T-cell (primary cell): ENCODE measurements around the gene NMBR. TPM values are rescaled to one million over a fixed set of nuclear protein-coding genes. Genes with fewer than 3 reads are reported as not detected.
"Not testable (repeated sequence)": the region's sequence is repeated elsewhere in the genome, so short reads cannot be mapped to it uniquely, and the experiment has no call there.

Source experiments
- ATAC-seq, 4 experiments: fragments of 200-7000 bp in 3 of 4; fragments of 150-1000 bp in 1 of 4; cut with Tn5 transposase; replicated peaks in 1 of 4; 1 replicate in 3 of 4; 2 replicates in 1 of 4; pipeline ENCODE4 v1.10.0; 2021; ENCODE audit warnings: moderate library complexity in 3 of 4, mild to moderate bottlenecking in 2 of 4, moderate number of reproducible peaks in 1 of 4
- CTCF ChIA-PET, 2 donors: fragments of 300-600 bp; sonication (Branson Sonifier 250); formaldehyde crosslinking; loops; one replicate each; lab custom pipeline; 2022; ENCODE audit warnings: antibody characterized with exemption in 2 of 2; lab: Charles Lee
- POLR2A ChIA-PET, 2 donors: fragments of 300-600 bp; sonication (Branson Sonifier 250); formaldehyde crosslinking; loops; one replicate each; lab custom pipeline; 2022; ENCODE audit warnings: antibody characterized with exemption in 2 of 2; lab: Charles Lee
- DNase-seq, 35 experiments: peaks; one replicate each; pipeline versions ENCODE4 v3.0.0 to v3.0.0-alpha.2; 2013 to 2023
- H3K27ac ChIP-seq: one replicate; pipeline ENCODE4 v1.5.1; 2013; ENCODE audit warnings: low read length
- H3K27me3 ChIP-seq, 2 experiments: replicated peaks in 1 of 2; 1 replicate in 1 of 2; 2 replicates in 1 of 2; pipeline versions ENCODE4 v1.6.1 to v1.7.0; 2013; ENCODE audit warnings: low read length in 1 of 2, mixed read lengths in 1 of 2; ENCODE audit not compliant: control insufficient read depth in 2 of 2, insufficient read depth in 2 of 2; ENCODE audit errors: extremely low read depth in 1 of 2
- H3K36me3 ChIP-seq, 2 donors: 1 replicate in 1 of 2; 2 replicates in 1 of 2; pipeline versions ENCODE4 v1.6.1 to v1.7.0; 2013; ENCODE audit warnings: low read length in 1 of 2; ENCODE audit not compliant: control insufficient read depth in 2 of 2, insufficient read depth in 1 of 2; ENCODE audit errors: extremely low read depth in 1 of 2
- H3K4me1 ChIP-seq, 2 experiments: 1 replicate in 1 of 2; 2 replicates in 1 of 2; pipeline versions ENCODE4 v1.6.1 to v1.7.0; 2013; ENCODE audit warnings: low read length in 2 of 2, mixed read lengths in 1 of 2; ENCODE audit not compliant: insufficient read depth in 2 of 2, control insufficient read depth in 1 of 2; ENCODE audit errors: extremely low read depth in 1 of 2
- H3K4me3 ChIP-seq, 2 donors: 1 replicate in 1 of 2; 2 replicates in 1 of 2; pipeline versions ENCODE4 v1.5.1 to v1.7.0; 2013; ENCODE audit warnings: mild to moderate bottlenecking in 2 of 2, low read length in 1 of 2, moderate library complexity in 1 of 2; ENCODE audit not compliant: control insufficient read depth in 1 of 2; ENCODE audit errors: extremely low read depth in 1 of 2
- H3K9me3 ChIP-seq: 2 replicates; pipeline ENCODE4 v1.7.0; 2013
- H3K27ac Mint-ChIP-seq, 2 donors: one replicate each; pipeline ENCODE4 v1.8.0; 2020 to 2021; ENCODE audit warnings: mild to moderate bottlenecking in 2 of 2, mixed read lengths in 2 of 2
- H3K27me3 Mint-ChIP-seq, 2 donors: one replicate each; pipeline ENCODE4 v1.8.0; 2021 to 2022; ENCODE audit warnings: mixed read lengths in 2 of 2
- H3K36me3 Mint-ChIP-seq: one replicate; pipeline ENCODE4 v1.8.0; 2021; ENCODE audit warnings: mixed read lengths
- H3K4me1 Mint-ChIP-seq, 3 donors: one replicate each; pipeline ENCODE4 v1.8.0; 2020 to 2022; ENCODE audit warnings: mixed read lengths in 3 of 3, mild to moderate bottlenecking in 1 of 3
- H3K4me3 Mint-ChIP-seq, 3 donors: one replicate each; pipeline ENCODE4 v1.8.0; 2020 to 2022; ENCODE audit warnings: mild to moderate bottlenecking in 3 of 3, mixed read lengths in 3 of 3, moderate library complexity in 3 of 3
- H3K9me3 Mint-ChIP-seq, 3 donors: one replicate each; pipeline ENCODE4 v1.8.0; 2020 to 2022; ENCODE audit warnings: mixed read lengths in 3 of 3
- WGBS: methylation state at CpG from one replicate; pipeline ENCODE4 v1.1.5; 2013; ENCODE audit warnings: missing lambda C conversion rate; ENCODE audit not compliant: insufficient coverage; 5-methylcytosine and 5-hydroxymethylcytosine counted together
- total RNA-seq, 35 experiments: library from RNA in 6 of 35; stranded (reverse) in 6 of 35; fragments of 120-200 nt in 1 of 35; gene quantifications; one replicate each; pipeline versions ENCODE4 v1.2.1 to v1.2.4 and lab custom pipeline; 2013 to 2026

Gene NMBR
- total RNA-seq, 5 donors from 2014 or later (not counting 1 experiment from before 2014, with no cell fraction given) = not detected

DNA sequence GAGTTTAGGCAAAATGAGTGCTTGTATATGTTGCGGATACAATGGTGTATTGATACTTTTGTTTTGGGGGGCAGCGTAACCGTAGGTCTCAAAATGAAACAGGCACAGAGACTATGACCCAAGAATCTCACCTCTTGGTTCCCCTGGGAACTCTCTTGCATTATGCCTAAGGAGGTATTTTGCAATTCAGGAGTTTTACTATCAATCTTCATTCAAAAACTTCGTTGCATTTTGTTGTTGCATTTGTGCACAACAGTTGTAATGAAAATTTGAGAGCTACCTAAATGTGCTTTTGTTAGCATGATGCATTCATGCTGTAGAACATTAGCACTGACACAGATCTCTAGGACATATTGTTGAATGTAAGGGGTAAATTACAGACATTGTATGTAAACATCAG, 18.3 kb upstream of the NMBR start:
- H3K4me3 ChIP-seq = no peak overlapping the region
- no peak for ATAC-seq
- peaks cover 0 to 2% of the 10 kb centered on the region in 2 experiments for H3K4me1 ChIP-seq
- no peaks in the 10 kb centered on the region for H3K9me3 ChIP-seq
- no peak overlapping the region for H3K27ac Mint-ChIP-seq
- ChIA-PET CTCF (interaction anchor here (0.6 to 1.8 kb wide), 4 partner anchors 9 to 102 kb away, joined by 3 to 6 read pairs (median 4); no protein-coding TSS in a partner anchor), POLR2A (interaction anchor here in 1 of 2 donors (0.8 kb wide), 2 partner anchors 14 to 32 kb away, joined by 3 read pairs; no protein-coding TSS in a partner anchor)
- H3K4me1 Mint-ChIP-seq = peaks cover 40 to 46% (median 42%) of the 10 kb centered on the region in 3 donors
- no peak overlapping the region for H3K4me3 Mint-ChIP-seq
- no peaks in the 10 kb centered on the region for H3K27me3 ChIP-seq
- no peaks in the 10 kb centered on the region for H3K27me3 Mint-ChIP-seq
- H3K36me3 Mint-ChIP-seq = peaks cover 18% of the 10 kb centered on the region
- no peak for DNase-seq
- no CpG with 5 or more reads among the region's 4 CpGs for WGBS
- H3K27ac ChIP-seq = no peak overlapping the region
- peaks cover 3 to 25% of the 10 kb centered on the region in 2 donors for H3K36me3 ChIP-seq
- H3K9me3 Mint-ChIP-seq = no peaks in the 10 kb centered on the region

- H3K27ac Mint-ChIP-seq = no peak overlapping the region
- H3K27me3 Mint-ChIP-seq = no peaks in the 10 kb centered on the region
- H3K27me3 ChIP-seq = no peaks in the 10 kb centered on the region
- H3K36me3 Mint-ChIP-seq = peaks cover 15% of the 10 kb centered on the region
- no peak overlapping the region for H3K4me3 Mint-ChIP-seq
- ChIA-PET POLR2A (no interaction called here), CTCF (no interaction called here)
- no peak overlapping the region for H3K27ac ChIP-seq
- no peak overlapping the region for H3K4me3 ChIP-seq
- peaks cover 0 to 4% of the 10 kb centered on the region in 2 experiments for H3K4me1 ChIP-seq
- H3K36me3 ChIP-seq = peaks cover 3 to 15% of the 10 kb centered on the region in 2 donors
- H3K9me3 Mint-ChIP-seq = no peaks in the 10 kb centered on the region
- 100% methylated on average over 1 of the region's 1 CpG for WGBS
- H3K9me3 ChIP-seq = no peaks in the 10 kb centered on the region
- H3K4me1 Mint-ChIP-seq = peaks cover 47 to 58% (median 56%) of the 10 kb centered on the region in 3 donors
- ATAC-seq (no peak), DNase-seq (no peak)
Observed at GRCh38 chr6:142162780-142163179, 15.9 kb upstream of the NMBR start.

DNA sequence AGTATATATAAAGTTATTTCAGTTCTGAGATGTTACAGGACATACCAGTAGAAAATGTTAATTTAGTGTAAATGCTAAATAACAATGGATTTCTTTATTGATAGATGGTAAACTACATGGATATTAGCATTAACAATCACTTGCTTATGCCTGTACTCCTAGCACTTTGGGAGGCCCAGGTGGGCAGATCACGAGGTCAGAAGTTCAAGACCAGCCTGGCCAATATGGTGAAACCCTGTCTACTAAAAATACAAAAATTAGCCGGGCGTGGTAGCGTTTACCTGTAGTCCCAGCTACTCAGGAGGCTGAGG, 9.8 kb upstream of the NMBR start:
- peak overlapping the region in 1 of 2 donors; percentile 62 for H3K27ac Mint-ChIP-seq
- POLR2A ChIA-PET, H3K4me3 ChIP-seq, DNase-seq, H3K9me3 ChIP-seq, H3K27ac ChIP-seq, H3K36me3 ChIP-seq, H3K36me3 Mint-ChIP-seq, H3K27me3 Mint-ChIP-seq, H3K27me3 ChIP-seq, H3K9me3 Mint-ChIP-seq: not testable (repeated sequence)
- H3K4me1 Mint-ChIP-seq = peaks cover 64 to 74% (median 65%) of the 10 kb centered on the region in 3 donors
- CTCF ChIA-PET = interaction anchor here (0.6 to 2.9 kb wide), 19 partner anchors 8 to 1271 kb away, joined by 3 to 41 read pairs (median 6); partner anchors contain the start of genes NMBR (in 1 of the 2) and VTA1 (in 1 of the 2)
- peak overlapping the region in 1 of 3 donors; percentile 8 for H3K4me3 Mint-ChIP-seq
- peaks cover 4 to 11% of the 10 kb centered on the region in 2 experiments for H3K4me1 ChIP-seq
- ATAC-seq = peak in 1 of 4 experiments; percentile 14
- no CpG with 5 or more reads among the region's 4 CpGs for WGBS

DNA sequence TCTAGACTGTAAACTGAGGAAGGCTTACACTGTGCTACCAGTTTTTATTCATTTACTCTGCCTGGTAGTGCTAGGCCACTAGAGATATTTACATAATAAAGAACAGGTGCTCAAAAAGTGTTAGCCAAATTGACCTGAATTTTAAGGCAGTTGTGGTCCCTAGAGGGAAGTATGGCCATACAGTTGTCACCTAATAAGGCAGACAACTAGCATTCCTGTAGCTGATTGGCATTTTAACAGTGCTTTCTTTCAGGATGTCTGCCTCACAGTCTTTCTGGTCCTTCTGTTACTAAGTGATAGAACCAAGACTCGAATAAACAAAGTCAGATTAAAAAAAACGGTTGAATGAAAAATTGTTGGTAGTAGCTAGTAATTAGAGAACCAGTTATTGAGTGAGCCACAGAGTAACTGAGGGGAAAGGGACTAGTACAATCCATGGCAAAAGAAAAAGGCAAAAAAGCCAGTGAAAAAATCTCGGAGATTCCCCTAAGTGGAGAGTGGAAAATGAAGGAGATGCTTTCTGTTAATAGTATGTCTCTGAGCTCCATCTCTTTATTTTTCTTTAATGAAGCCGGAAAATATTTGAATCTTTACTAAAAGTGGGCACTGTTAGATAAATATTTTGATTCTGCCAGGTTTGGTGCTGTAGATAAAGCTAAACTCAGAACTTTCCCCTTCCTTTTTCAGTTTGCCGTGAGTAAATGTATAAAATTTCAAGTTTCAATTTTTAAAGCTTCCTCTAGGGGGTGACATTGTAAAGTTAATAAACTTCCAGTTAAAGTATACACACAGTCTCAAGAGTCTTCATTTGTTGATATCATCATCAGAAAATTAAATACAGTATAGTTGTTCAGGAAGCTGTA, 9.2 kb upstream of the NMBR start:
- peak overlapping the region in 1 of 2 donors; percentile 62 for H3K27ac Mint-ChIP-seq

DNA sequence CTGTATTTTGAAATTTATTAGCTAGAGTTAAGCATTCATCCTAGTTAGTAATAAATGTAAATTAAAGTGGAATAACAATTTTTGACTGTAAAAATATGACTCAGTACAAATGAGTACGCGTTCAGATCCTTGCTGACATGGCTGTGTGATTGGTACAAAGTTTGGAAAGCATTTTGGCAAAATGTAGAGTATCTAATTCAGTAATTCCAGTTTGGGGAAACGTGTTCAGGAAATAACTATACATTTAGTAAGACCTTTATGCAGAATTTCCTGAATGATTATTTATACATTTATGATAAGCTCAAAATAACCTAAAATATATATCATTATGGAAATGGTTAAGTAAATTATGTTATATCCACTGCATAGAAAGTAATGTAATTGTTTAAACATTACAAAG, 8.2 kb upstream of the NMBR start:
- Mint-ChIP-seq H3K27me3 (no peaks in the 10 kb centered on the region), H3K27ac (no peak overlapping the region), H3K4me3 (no peak overlapping the region), H3K9me3 (no peaks in the 10 kb centered on the region), H3K4me1 (peaks cover 69 to 78% (median 70%) of the 10 kb centered on the region in 3 donors), H3K36me3 (peaks cover 8% of the 10 kb centered on the region)
- H3K4me1 ChIP-seq = peaks cover under 1 to 11% of the 10 kb centered on the region in 2 experiments
- ChIA-PET CTCF (interaction anchor here (0.5 to 2.9 kb wide), 5 partner anchors 9 to 239 kb away, joined by 3 to 41 read pairs (median 4); partner anchors contain the start of genes NMBR (in 1 of the 2) and VTA1 (in 1 of the 2)), POLR2A (interaction anchor here (0.6 kb wide), 2 partner anchors 8 to 1329 kb away, joined by 3 to 4 read pairs; partner anchors contain the start of gene VTA1 (in 1 of the 2))
- DNase-seq = no peak
- H3K9me3 ChIP-seq = no peaks in the 10 kb centered on the region
- H3K27me3 ChIP-seq = no peaks in the 10 kb centered on the region
- H3K4me3 ChIP-seq = no peak overlapping the region
- ATAC-seq = no peak
- no peak overlapping the region for H3K27ac ChIP-seq
- 100% methylated on average over 2 of the region's 3 CpGs for WGBS
- peaks cover 3 to 6% of the 10 kb centered on the region in 2 donors for H3K36me3 ChIP-seq

More for the DNA sequence above, 9.2 kb upstream of the NMBR start:
- Mint-ChIP-seq H3K4me3 (peak overlapping the region in 2 of 3 donors; percentile 8 to 11), H3K36me3 (peaks cover 3% of the 10 kb centered on the region), H3K4me1 (peaks cover 67 to 76% (median 69%) of the 10 kb centered on the region in 3 donors), H3K9me3 (no peaks in the 10 kb centered on the region), H3K27me3 (no peaks in the 10 kb centered on the region)
- no peaks in the 10 kb centered on the region for H3K27me3 ChIP-seq
- ChIA-PET POLR2A (no interaction called here), CTCF (interaction anchor here (0.6 to 2.9 kb wide), 23 partner anchors 8 to 619 kb away, joined by 3 to 41 read pairs (median 5); partner anchors contain the start of genes NMBR (in 1 of the 2) and VTA1 (in 1 of the 2))
- no peak overlapping the region for H3K4me3 ChIP-seq
- H3K36me3 ChIP-seq = peaks cover 0 to 3% of the 10 kb centered on the region in 2 donors
- H3K27ac ChIP-seq = no peak overlapping the region
- no peaks in the 10 kb centered on the region for H3K9me3 ChIP-seq
- peak in 3 of 4 experiments; percentile 23 to 71 (median 50) for ATAC-seq
- WGBS = no CpG with 5 or more reads among the region's 5 CpGs
- DNase-seq = peak in 1 of 35 experiments; percentile 44
- peaks cover 4 to 11% of the 10 kb centered on the region in 2 experiments for H3K4me1 ChIP-seq

DNA sequence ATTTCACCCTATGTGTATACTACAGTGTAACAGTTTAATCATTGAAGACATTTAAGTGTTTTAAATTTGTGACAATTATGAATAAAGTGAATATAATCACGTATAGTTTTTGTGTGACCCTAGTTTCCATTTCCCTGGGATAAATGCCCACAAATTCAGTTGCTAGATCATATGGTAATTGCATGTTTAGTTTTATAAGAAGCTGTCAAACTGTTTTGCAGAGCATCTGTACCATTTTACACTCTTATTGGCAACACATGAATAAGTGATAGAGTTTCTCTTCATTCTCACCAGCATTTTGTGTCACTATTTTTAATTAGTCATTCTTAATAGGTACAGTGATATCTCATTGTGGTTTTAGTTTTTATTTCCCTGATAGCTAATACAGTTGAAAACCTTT, 7.4 kb upstream of the NMBR start:
- Mint-ChIP-seq H3K4me3 (no peak overlapping the region), H3K27me3 (no peaks in the 10 kb centered on the region), H3K9me3 (no peaks in the 10 kb centered on the region), H3K27ac (no peak overlapping the region), H3K4me1 (peaks cover 71 to 81% (median 72%) of the 10 kb centered on the region in 3 donors), H3K36me3 (peaks cover 10% of the 10 kb centered on the region)
- H3K4me1 ChIP-seq = peaks cover 0 to 13% of the 10 kb centered on the region in 2 experiments
- WGBS = no CpG with 5 or more reads among the region's 1 CpG
- DNase-seq (no peak), ATAC-seq (no peak)
- CTCF ChIA-PET = interaction anchor here (0.6 to 1.1 kb wide), 4 partner anchors 24 to 779 kb away, joined by 3 read pairs; no protein-coding TSS in a partner anchor
- no peaks in the 10 kb centered on the region for H3K9me3 ChIP-seq
- H3K36me3 ChIP-seq = peaks cover 3 to 6% of the 10 kb centered on the region in 2 donors
- POLR2A ChIA-PET = no interaction called here
- H3K27ac ChIP-seq = no peak overlapping the region
- no peaks in the 10 kb centered on the region for H3K27me3 ChIP-seq
- H3K4me3 ChIP-seq = no peak overlapping the region
